Endothelial cell of umbilical vein (primary cell): ENCODE results near the gene TEX101. TPM values are rescaled to one million over a fixed set of nuclear protein-coding genes. Genes with fewer than 3 reads are reported as not detected.
"Not testable (repeated sequence)": the region's sequence is repeated elsewhere in the genome, so short reads cannot be mapped to it uniquely, and the experiment has no call there.

ENCODE experiments used
- BruUV-seq: library from RNA; stranded (reverse); fragments of 400-500 nt; replicated peaks from 2 replicates; lab custom pipeline; 2021; lab: Mats Ljungman, UMichigan
- CTCF ChIA-PET: fragments of 300-600, 350-600 bp; sonication (Branson Sonifier 250); formaldehyde crosslinking; loops from one replicate; lab custom pipeline; 2021; ENCODE audit warnings: antibody characterized with exemption, inconsistent platforms; lab: Charles Lee
- POLR2A ChIA-PET: fragments of 300-600, 350-600 bp; sonication (Branson Sonifier 250); formaldehyde crosslinking; loops from one replicate; lab custom pipeline; 2021; ENCODE audit warnings: antibody characterized with exemption, inconsistent platforms; lab: Charles Lee
- DNase-seq: peaks from one replicate; pipeline ENCODE4 v3.0.0-alpha.2; 2011; ENCODE audit warnings: low read depth, low spot score
- FAIRE-seq: peaks from 2 replicates; lab custom pipeline; 2011; peaks lifted over from hg19 to GRCh38; lab: Jason Lieb, UNC
- H2AFZ ChIP-seq: 2 replicates; pipeline ENCODE4 v1.6.0; 2012; ENCODE audit warnings: low read depth, low read length, control low read depth, inconsistent platforms
- H3K27ac ChIP-seq: 2 replicates; pipeline ENCODE4 v1.5.1; 2011; ENCODE audit warnings: low read depth, mild to moderate bottlenecking, control low read depth, low read length, moderate library complexity; ENCODE audit not compliant: insufficient read depth
- H3K27me3 ChIP-seq, 2 experiments: 2 replicates each; pipeline versions ENCODE4 v1.6.0 to v1.6.1; 2011; ENCODE audit warnings: low read length in 2 of 2, mixed read lengths in 1 of 2; ENCODE audit not compliant: control insufficient read depth in 2 of 2, insufficient read depth in 2 of 2
- H3K36me3 ChIP-seq, 2 experiments: 2 replicates in 1 of 2; 3 replicates in 1 of 2; pipeline ENCODE4 v1.5.1; 2011; ENCODE audit warnings: low read length in 2 of 2, mild to moderate bottlenecking in 1 of 2, moderate library complexity in 1 of 2; ENCODE audit not compliant: control insufficient read depth in 2 of 2, insufficient read depth in 2 of 2; ENCODE audit errors: extremely low read depth in 1 of 2
- H3K4me1 ChIP-seq: 3 replicates; pipeline ENCODE4 v1.5.1; 2011; ENCODE audit warnings: mild to moderate bottlenecking, low read length; ENCODE audit not compliant: control insufficient read depth, insufficient read depth; ENCODE audit errors: extremely low read depth
- H3K4me2 ChIP-seq: 2 replicates; pipeline ENCODE4 v1.6.1; 2011; ENCODE audit warnings: low read length, control low read depth, mixed read lengths; ENCODE audit not compliant: insufficient read depth
- H3K4me3 ChIP-seq, 3 experiments: fragments of 200-600 bp in 1 of 3; sonication (generic), shearing (Covaris generic) in 1 of 3; replicated peaks in 1 of 3; 2 replicates each; pipeline ENCODE4 v1.5.1; 2011 to 2016; ENCODE audit warnings: control low read depth in 3 of 3, low read length in 3 of 3, mild to moderate bottlenecking in 2 of 3, inconsistent platforms in 1 of 3, low read depth in 1 of 3, moderate library complexity in 1 of 3; ENCODE audit not compliant: insufficient read depth in 1 of 3
- H3K79me2 ChIP-seq: 2 replicates; pipeline ENCODE4 v1.6.0; 2012; ENCODE audit warnings: low read length, inconsistent platforms; ENCODE audit not compliant: control insufficient read depth, insufficient read depth
- H3K9ac ChIP-seq: replicated peaks from 2 replicates; pipeline ENCODE3; 2011; ENCODE audit warnings: low read length, control low read depth; ENCODE audit not compliant: insufficient read depth; ENCODE audit errors: extremely low read depth
- H3K9me1 ChIP-seq: replicated peaks from 3 replicates; pipeline ENCODE4 v1.6.0; 2011; ENCODE audit warnings: mild to moderate bottlenecking, low read length; ENCODE audit not compliant: control insufficient read depth, insufficient read depth; ENCODE audit errors: extremely low read depth
- H3K9me3 ChIP-seq: replicated peaks from 2 replicates; pipeline ENCODE4 v1.5.1; 2012; ENCODE audit warnings: low read length, inconsistent platforms; ENCODE audit not compliant: control insufficient read depth, insufficient read depth
- H4K20me1 ChIP-seq: replicated peaks from 2 replicates; pipeline ENCODE3; 2011; ENCODE audit warnings: mild to moderate bottlenecking, low read length; ENCODE audit not compliant: control insufficient read depth, insufficient read depth; ENCODE audit errors: extremely low read depth
- EZH2 ChIP-seq: IDR thresholded peaks from 2 replicates; pipeline ENCODE4 v1.6.1; 2012; ENCODE audit warnings: borderline replicate concordance, low read depth, mild to moderate bottlenecking, moderate library complexity, low read length, inconsistent platforms; ENCODE audit not compliant: severe bottlenecking
- FOS ChIP-seq: IDR thresholded peaks from 2 replicates; pipeline ENCODE4 v1.6.1; 2011; ENCODE audit warnings: mild to moderate bottlenecking, low read length, moderate library complexity, borderline replicate concordance; ENCODE audit not compliant: insufficient read depth
- GATA2 ChIP-seq: IDR thresholded peaks from 2 replicates; pipeline ENCODE4 v1.7.0; 2011; ENCODE audit warnings: low read depth, mild to moderate bottlenecking, moderate library complexity, mixed read lengths, low read length; ENCODE audit not compliant: insufficient read length, insufficient read depth
- JUN ChIP-seq: IDR thresholded peaks from 2 replicates; pipeline ENCODE4 v1.6.1; 2011; ENCODE audit warnings: borderline replicate concordance, low read depth; ENCODE audit not compliant: insufficient read length, insufficient read depth
- MYC ChIP-seq: IDR thresholded peaks from one replicate; pipeline ENCODE4 v1.6.1; 2011; ENCODE audit warnings: mild to moderate bottlenecking, low read depth, low read length
- POLR2A ChIP-seq: IDR thresholded peaks from 2 replicates; pipeline ENCODE4 v1.6.1; 2012; ENCODE audit warnings: low read depth, mild to moderate bottlenecking, control low read depth, low read length
- POLR2AphosphoS5 ChIP-seq: IDR thresholded peaks from 2 replicates; pipeline ENCODE4 v1.6.1; 2012; ENCODE audit warnings: low read depth, mild to moderate bottlenecking, control low read depth, low read length, moderate library complexity; ENCODE audit not compliant: insufficient read depth
- dilution Hi-C: fragments of 300-500 bp; cut with MboI; formaldehyde crosslinking; loops from one replicate; pipeline ENCODE4 v1.15.0; 2019; ENCODE audit warnings: low sequenced_read_pairs; ENCODE audit not compliant: extremely low pct_ligation_motif_present
- intact Hi-C: fragments of 100-400 bp; cut with micrococcal nuclease; formaldehyde crosslinking; loops from one replicate; pipeline ENCODE4 v1.10.0; 2022
- polyA plus RNA-seq, 4 experiments: library from polyadenylated mRNA; depleted of rRNA in 3 of 4; stranded (reverse) in 3 of 4; unstranded in 1 of 4; fragments of >200 nt; gene quantifications; 2 replicates each; pipeline versions ENCODE4 v1.2.1 to v1.2.3, GENCODE V29; 2011 to 2012; ENCODE audit warnings: missing spikeins in 1 of 4
- total RNA-seq: library from RNA; stranded (reverse); gene quantifications from 2 replicates; pipeline ENCODE4 v1.2.3, GENCODE V29; 2021
- TF ChIP-seq, protein P1 (sequence below): IDR thresholded peaks from 2 replicates; pipeline ENCODE4 v1.6.1; 2011; ENCODE audit not compliant: insufficient read depth, insufficient read length
- TF ChIP-seq, protein P2 (sequence below), 2 donors: IDR thresholded peaks; 1 replicate in 1 of 2; 2 replicates in 1 of 2; pipeline ENCODE4 v1.5.1; 2011; ENCODE audit warnings: low read length in 2 of 2, mild to moderate bottlenecking in 2 of 2, moderate library complexity in 2 of 2, control low read depth in 1 of 2, inconsistent platforms in 1 of 2, low read depth in 1 of 2; ENCODE audit not compliant: insufficient read depth in 1 of 2; ENCODE audit errors: extremely low read depth in 1 of 2

The TEX101 gene
- total and polyA plus RNA-seq, 2 donors (not counting 3 experiments of a cell fraction or from before 2014, with no cell fraction given): not detected

- Histone ChIP-seq H3K27me3 (no peaks in the 10 kb centered on the region), H3K4me1 (no peaks in the 10 kb centered on the region), H3K36me3 (no peaks in the 10 kb centered on the region), H3K27ac (no peak overlapping the region), H3K9me3 (no peaks in the 10 kb centered on the region), H4K20me1 (no peaks in the 10 kb centered on the region), H2AFZ (no peak overlapping the region), H3K9me1 (no peaks in the 10 kb centered on the region), H3K4me3 (no peak overlapping the region), H3K9ac (no peak overlapping the region), H3K4me2 (no peak overlapping the region), H3K79me2 (no peaks in the 10 kb centered on the region)
- intact Hi-C loops: no loop called here
- no peak for FAIRE-seq
- dilution Hi-C loops: no loop called here
- CTCF ChIA-PET: no interaction called here
- no peak for DNase-seq
- POLR2A ChIA-PET: no interaction called here
- BruUV-seq: no TSS peak
- TF ChIP-seq, protein P1, sequence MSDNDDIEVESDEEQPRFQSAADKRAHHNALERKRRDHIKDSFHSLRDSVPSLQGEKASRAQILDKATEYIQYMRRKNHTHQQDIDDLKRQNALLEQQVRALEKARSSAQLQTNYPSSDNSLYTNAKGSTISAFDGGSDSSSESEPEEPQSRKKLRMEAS: no peak
- TF ChIP-seq POLR2AphosphoS5 (no peak), MYC (no peak), EZH2 (no peak), GATA2 (no peak), FOS (no peak), POLR2A (no peak), JUN (no peak)
- TF ChIP-seq, protein P2, sequence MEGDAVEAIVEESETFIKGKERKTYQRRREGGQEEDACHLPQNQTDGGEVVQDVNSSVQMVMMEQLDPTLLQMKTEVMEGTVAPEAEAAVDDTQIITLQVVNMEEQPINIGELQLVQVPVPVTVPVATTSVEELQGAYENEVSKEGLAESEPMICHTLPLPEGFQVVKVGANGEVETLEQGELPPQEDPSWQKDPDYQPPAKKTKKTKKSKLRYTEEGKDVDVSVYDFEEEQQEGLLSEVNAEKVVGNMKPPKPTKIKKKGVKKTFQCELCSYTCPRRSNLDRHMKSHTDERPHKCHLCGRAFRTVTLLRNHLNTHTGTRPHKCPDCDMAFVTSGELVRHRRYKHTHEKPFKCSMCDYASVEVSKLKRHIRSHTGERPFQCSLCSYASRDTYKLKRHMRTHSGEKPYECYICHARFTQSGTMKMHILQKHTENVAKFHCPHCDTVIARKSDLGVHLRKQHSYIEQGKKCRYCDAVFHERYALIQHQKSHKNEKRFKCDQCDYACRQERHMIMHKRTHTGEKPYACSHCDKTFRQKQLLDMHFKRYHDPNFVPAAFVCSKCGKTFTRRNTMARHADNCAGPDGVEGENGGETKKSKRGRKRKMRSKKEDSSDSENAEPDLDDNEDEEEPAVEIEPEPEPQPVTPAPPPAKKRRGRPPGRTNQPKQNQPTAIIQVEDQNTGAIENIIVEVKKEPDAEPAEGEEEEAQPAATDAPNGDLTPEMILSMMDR (IDR thresholded peaks at IDR 0.05; ENCODE audit: extremely low read depth in 1 of 2, insufficient read depth in 1 of 2, low read depth in 1 of 2, low read length in 2 of 2): no peak
Measured at GRCh38 chr19:43367822-43368221, 46.9 kb upstream of the TEX101 start.

- dilution Hi-C loops, CTCF ChIA-PET, FAIRE-seq: not testable (repeated sequence)
Measured at GRCh38 chr19:43368897-43369296, 45.8 kb upstream of the TEX101 start.

More at GRCh38 chr19:43368897-43369296, 45.8 kb upstream of the TEX101 start:
- H3K79me2 ChIP-seq, intact Hi-C loops, POLR2A ChIA-PET, H3K27ac ChIP-seq, BruUV-seq, H3K36me3 ChIP-seq, H3K27me3 ChIP-seq, H4K20me1 ChIP-seq, H3K4me3 ChIP-seq, H2AFZ ChIP-seq, H3K9me1 ChIP-seq, H3K4me1 ChIP-seq, H3K9ac ChIP-seq, H3K4me2 ChIP-seq, DNase-seq, H3K9me3 ChIP-seq: not testable (repeated sequence)
